Naive thymus-derived CD8-positive, alpha-beta T cell (primary cell): Measurements from ENCODE around the gene ANKH. TPM values are rescaled to one million over a fixed set of nuclear protein-coding genes. Genes with fewer than 3 reads are reported as not detected.
"Not testable (repeated sequence)": the region's sequence is repeated elsewhere in the genome, so short reads cannot be mapped to it uniquely, and the experiment has no call there.

Source experiments
- ATAC-seq, 2 donors: fragments of 150-1000 bp; cut with Tn5 transposase in 1 of 2; sonication (Bioruptor Pico), chemical (Tn5 transposase) in 1 of 2; 1 replicate in 1 of 2; 2 replicates in 1 of 2; pipeline ENCODE4 v1.10.0; 2021; ENCODE audit warnings: mild to moderate bottlenecking in 2 of 2, moderate library complexity in 2 of 2
- POLR2A ChIA-PET: fragments of 350-600 bp; sonication (Branson Sonifier 250); formaldehyde crosslinking; loops from one replicate; lab custom pipeline; 2021; ENCODE audit warnings: antibody characterized with exemption; lab: Charles Lee
- DNase-seq, 10 donors: peaks; one replicate each; pipeline versions ENCODE4 v3.0.0 to v3.0.0-alpha.2; 2020 to 2022
- H3K27ac Mint-ChIP-seq, 10 donors: one replicate each; pipeline ENCODE4 v1.8.0; 2020 to 2022; ENCODE audit warnings: mild to moderate bottlenecking in 10 of 10, mixed read lengths in 10 of 10, moderate library complexity in 4 of 10, inconsistent platforms in 1 of 10
- H3K27me3 Mint-ChIP-seq, 5 donors: one replicate each; pipeline ENCODE4 v1.8.0; 2021 to 2022; ENCODE audit warnings: mixed read lengths in 5 of 5
- H3K36me3 Mint-ChIP-seq, 3 donors: one replicate each; pipeline ENCODE4 v1.8.0; 2020 to 2022; ENCODE audit warnings: mixed read lengths in 3 of 3, mild to moderate bottlenecking in 2 of 3, inconsistent platforms in 1 of 3
- H3K4me1 Mint-ChIP-seq, 4 donors: one replicate each; pipeline ENCODE4 v1.8.0; 2021 to 2022; ENCODE audit warnings: mixed read lengths in 4 of 4
- H3K4me3 Mint-ChIP-seq, 10 donors: one replicate each; pipeline ENCODE4 v1.8.0; 2020 to 2022; ENCODE audit warnings: mild to moderate bottlenecking in 10 of 10, mixed read lengths in 10 of 10, moderate library complexity in 6 of 10, inconsistent platforms in 1 of 10
- H3K9me3 Mint-ChIP-seq, 9 donors: one replicate each; pipeline ENCODE4 v1.8.0; 2020 to 2022; ENCODE audit warnings: mixed read lengths in 9 of 9, mild to moderate bottlenecking in 3 of 9, inconsistent platforms in 1 of 9, moderate library complexity in 1 of 9
- polyA plus RNA-seq, 3 donors: library from polyadenylated mRNA; unstranded; fragments of 300-500 nt; fragmentation: Illumina TruSeq; gene quantifications; one replicate each; pipeline ENCODE4 v1.2.3, GENCODE V29; 2021
- total RNA-seq, 8 experiments: library from RNA in 2 of 8; stranded (reverse) in 2 of 8; gene quantifications; one replicate each; pipeline ENCODE4 v1.2.3 and lab custom pipeline; 2021 to 2026

ANKH gene
- total RNA-seq (100 to 1,000 TPM; 160 to 162 TPM), polyA plus RNA-seq (10 to 100 TPM; 29.1 to 41.3 (median 40.4) TPM), total RNA-seq (lab: John Stamatoyannopoulos, UW) (54.1 to 227 (median 131) reads per million in 6 experiments)

- peak within 1 kb of the TSS; percentile 89 to 98 (median 97) for H3K27ac Mint-ChIP-seq
Measured at GRCh38 chr5:14871214-14872069, at the start of gene ANKH. Gene ANKH, minus strand, starts transcription at chr5:14871778. Its CDS starts 331 bp downstream, at chr5:14871447.

GRCh38 chr5:14920121-14920520 is 48.5 kb upstream of the ANKH start:
- Mint-ChIP-seq H3K4me1 (peaks cover 0 to 8% (median under 1%) of the 10 kb centered on the region in 4 donors), H3K27me3 (peaks cover 0 to 5% (median 0%) of the 10 kb centered on the region in 5 donors), H3K36me3 (no peaks in the 10 kb centered on the region), H3K9me3 (no peaks in the 10 kb centered on the region), H3K4me3 (no peak overlapping the region), H3K27ac (no peak overlapping the region)
- POLR2A ChIA-PET, result no interaction called here
- DNase-seq, result no peak
- ATAC-seq, result no peak

More at GRCh38 chr5:14871214-14872069, at the start of gene ANKH:
- peak within 1 kb of the TSS; percentile 85 to 100 (median 98) for H3K4me3 Mint-ChIP-seq
- peaks cover 25 to 45% (median 36%) of the 10 kb centered on the region in 4 donors for H3K4me1 Mint-ChIP-seq
- no peaks in the 10 kb centered on the region for H3K27me3 Mint-ChIP-seq
- ATAC-seq (peak; percentile 83 to 88), DNase-seq (peak; percentile 73 to 85 (median 82))
- no peaks in the 10 kb centered on the region for H3K9me3 Mint-ChIP-seq
- POLR2A ChIA-PET, result interaction anchor here (0.7 to 4.2 kb wide), 10 partner anchors 9 to 201 kb away, joined by 3 to 34 read pairs (median 4); no protein-coding TSS in a partner anchor
- peaks cover 0 to 3% (median 3%) of the 10 kb centered on the region in 3 donors for H3K36me3 Mint-ChIP-seq

- H3K27ac Mint-ChIP-seq, result peak overlapping the region in 1 of 10 donors; percentile 29
- ATAC-seq, result not testable (repeated sequence)
Measured at GRCh38 chr5:14919106-14919505, 47.5 kb upstream of the ANKH start.

GRCh38 chr5:14917719-14918118 is 46.1 kb upstream of the ANKH start:
- no peak overlapping the region for H3K27ac Mint-ChIP-seq
- H3K36me3 Mint-ChIP-seq, result no peaks in the 10 kb centered on the region
- peaks cover 0 to 5% (median 0%) of the 10 kb centered on the region in 5 donors for H3K27me3 Mint-ChIP-seq
- peaks cover 0 to 2% (median 0%) of the 10 kb centered on the region in 4 donors for H3K4me1 Mint-ChIP-seq
- no peak overlapping the region for H3K4me3 Mint-ChIP-seq
- ATAC-seq, result no peak
- POLR2A ChIA-PET, result no interaction called here
- DNase-seq, result no peak
- H3K9me3 Mint-ChIP-seq, result no peaks in the 10 kb centered on the region

More at GRCh38 chr5:14919106-14919505, 47.5 kb upstream of the ANKH start:
- H3K9me3 Mint-ChIP-seq, H3K4me1 Mint-ChIP-seq, POLR2A ChIA-PET, DNase-seq, H3K27me3 Mint-ChIP-seq, H3K36me3 Mint-ChIP-seq, H3K4me3 Mint-ChIP-seq: not testable (repeated sequence)

DNA sequence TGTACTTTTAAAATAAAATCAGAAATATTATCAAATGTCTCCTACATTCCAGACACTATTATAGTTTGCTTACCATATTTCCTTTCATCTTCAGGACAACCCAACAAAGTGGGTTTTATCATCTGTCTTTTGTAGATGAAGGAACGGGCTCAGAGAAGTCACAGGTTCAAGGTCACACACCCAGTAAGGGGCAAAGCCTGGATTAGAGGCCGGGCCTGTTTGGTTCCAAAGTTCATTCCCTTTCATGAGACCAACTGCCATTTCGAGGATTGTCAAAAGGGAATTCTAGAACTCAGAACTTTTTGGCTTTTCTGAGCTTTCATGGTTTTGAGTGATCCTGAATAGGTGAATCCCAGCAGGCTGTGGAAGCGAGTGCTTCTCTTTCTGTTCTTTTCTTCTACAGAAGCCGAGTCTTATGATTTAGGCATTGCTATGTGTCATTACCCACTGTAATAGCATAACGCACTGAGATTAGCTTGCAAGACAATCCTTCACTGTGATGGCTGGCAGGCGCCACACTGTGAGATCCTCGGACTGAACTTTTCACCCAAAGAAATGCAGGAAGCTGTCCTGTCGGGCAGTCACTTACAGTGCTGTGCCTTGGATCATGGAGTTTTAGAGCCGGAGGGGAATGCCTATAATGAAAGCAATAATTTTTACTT is 43.8 kb upstream of the ANKH start:
- no peaks in the 10 kb centered on the region for H3K9me3 Mint-ChIP-seq
- no peak for ATAC-seq
- no peak for DNase-seq
- POLR2A ChIA-PET, result no interaction called here
- H3K27me3 Mint-ChIP-seq, result peaks cover 0 to 5% (median 0%) of the 10 kb centered on the region in 5 donors
- no peak overlapping the region for H3K27ac Mint-ChIP-seq
- no peak overlapping the region for H3K4me3 Mint-ChIP-seq
- H3K36me3 Mint-ChIP-seq, result no peaks in the 10 kb centered on the region
- H3K4me1 Mint-ChIP-seq, result peaks cover 0 to 2% (median 0%) of the 10 kb centered on the region in 4 donors

GRCh38 chr5:14914623-14915260 is 43.2 kb upstream of the ANKH start:
- POLR2A ChIA-PET, result no interaction called here
- Mint-ChIP-seq H3K27ac (no peak overlapping the region), H3K4me1 (peaks cover 0 to 2% (median 0%) of the 10 kb centered on the region in 4 donors), H3K27me3 (peaks cover 0 to 5% (median under 1%) of the 10 kb centered on the region in 5 donors), H3K36me3 (no peaks in the 10 kb centered on the region), H3K4me3 (no peak overlapping the region), H3K9me3 (no peaks in the 10 kb centered on the region)
- ATAC-seq (no peak), DNase-seq (no peak)

DNA sequence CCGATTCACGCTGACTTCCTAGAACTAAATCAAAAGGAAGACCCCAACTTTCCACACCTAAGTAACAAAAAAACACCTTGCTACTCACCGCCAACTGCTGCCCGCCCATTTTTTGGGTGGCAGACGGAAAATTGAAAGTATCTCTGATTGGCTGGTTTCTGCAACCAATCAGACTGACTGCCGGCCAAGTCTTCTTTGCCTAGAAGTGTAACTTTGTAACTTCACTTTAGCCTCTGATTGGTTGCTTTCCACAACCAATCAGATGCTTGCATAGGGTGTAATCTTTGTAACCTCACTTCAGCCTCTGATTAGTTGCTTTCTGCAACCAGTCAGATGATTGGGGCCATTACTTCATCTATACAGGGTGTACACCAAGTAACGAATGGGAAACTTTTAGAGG is 42.6 kb upstream of the ANKH start:
- Mint-ChIP-seq H3K27ac (peak overlapping the region in 1 of 10 donors; percentile 20), H3K9me3 (no peaks in the 10 kb centered on the region), H3K27me3 (peaks cover 0 to 5% (median 2%) of the 10 kb centered on the region in 5 donors), H3K4me3 (no peak overlapping the region), H3K36me3 (no peaks in the 10 kb centered on the region), H3K4me1 (peaks cover 0 to 2% (median 0%) of the 10 kb centered on the region in 4 donors)
- DNase-seq (no peak), ATAC-seq (no peak)
- POLR2A ChIA-PET, result no interaction called here

GRCh38 chr5:14913096-14913495 is 41.5 kb upstream of the ANKH start:
- DNase-seq, result no peak
- POLR2A ChIA-PET, result no interaction called here
- peaks cover 0 to 3% (median 2%) of the 10 kb centered on the region in 5 donors for H3K27me3 Mint-ChIP-seq
- H3K27ac Mint-ChIP-seq, result no peak overlapping the region
- no peaks in the 10 kb centered on the region for H3K9me3 Mint-ChIP-seq
- H3K4me1 Mint-ChIP-seq, result peaks cover 0 to 2% (median 0%) of the 10 kb centered on the region in 4 donors
- H3K4me3 Mint-ChIP-seq, result no peak overlapping the region
- ATAC-seq, result no peak
- H3K36me3 Mint-ChIP-seq, result no peaks in the 10 kb centered on the region

GRCh38 chr5:14912206-14912605 is 40.6 kb upstream of the ANKH start:
- POLR2A ChIA-PET, result no interaction called here
- no peak for DNase-seq
- ATAC-seq, result no peak
- no peaks in the 10 kb centered on the region for H3K36me3 Mint-ChIP-seq
- H3K27ac Mint-ChIP-seq, result no peak overlapping the region
- H3K4me1 Mint-ChIP-seq, result peaks cover 0 to 2% (median 0%) of the 10 kb centered on the region in 4 donors
- no peaks in the 10 kb centered on the region for H3K9me3 Mint-ChIP-seq
- no peak overlapping the region for H3K4me3 Mint-ChIP-seq
- peaks cover 0 to 3% (median 0%) of the 10 kb centered on the region in 5 donors for H3K27me3 Mint-ChIP-seq

GRCh38 chr5:14909369-14909768 is 37.8 kb upstream of the ANKH start:
- no peaks in the 10 kb centered on the region for H3K9me3 Mint-ChIP-seq
- no peaks in the 10 kb centered on the region for H3K4me1 Mint-ChIP-seq
- H3K4me3 Mint-ChIP-seq, result no peak overlapping the region
- DNase-seq, result no peak
- no peaks in the 10 kb centered on the region for H3K36me3 Mint-ChIP-seq
- POLR2A ChIA-PET, result no interaction called here
- ATAC-seq, result no peak
- H3K27ac Mint-ChIP-seq, result no peak overlapping the region
- peaks cover 0 to 2% (median 0%) of the 10 kb centered on the region in 5 donors for H3K27me3 Mint-ChIP-seq

- POLR2A ChIA-PET, result no interaction called here
- Mint-ChIP-seq H3K9me3 (no peaks in the 10 kb centered on the region), H3K4me3 (no peak overlapping the region), H3K27ac (no peak overlapping the region), H3K4me1 (no peaks in the 10 kb centered on the region), H3K27me3 (peaks cover 0 to 2% (median 0%) of the 10 kb centered on the region in 5 donors), H3K36me3 (no peaks in the 10 kb centered on the region)
- no peak for DNase-seq
- ATAC-seq, result no peak
Measured at GRCh38 chr5:14908172-14908571, 36.6 kb upstream of the ANKH start.

GRCh38 chr5:14906628-14907027 is 35.0 kb upstream of the ANKH start:
- Mint-ChIP-seq H3K4me3 (no peak overlapping the region), H3K27me3 (peaks cover 0 to 6% (median under 1%) of the 10 kb centered on the region in 5 donors), H3K36me3 (no peaks in the 10 kb centered on the region), H3K27ac (no peak overlapping the region), H3K9me3 (no peaks in the 10 kb centered on the region), H3K4me1 (no peaks in the 10 kb centered on the region)
- no peak for DNase-seq
- POLR2A ChIA-PET, result no interaction called here
- no peak for ATAC-seq
